Right forelimb (tissue), 1 donor: ENCODE measurements around the gene TAF5.
A peak's percentile ranks its signal among the peaks of the same experiment; 100 is the strongest.
"Not testable (repeated sequence)": the region's sequence is repeated elsewhere in the genome, so short reads cannot be mapped to it uniquely, and the experiment has no call there.

ENCODE experiments used
- DNase-seq: peaks from one replicate; pipeline ENCODE4 v3.0.0-alpha.2; 2018

TAF5 gene

GRCh38 chr10:103367782-103368518 lies at the start of gene TAF5:
TAF5 (plus strand) TSS chr10:103367976; CDS start chr10:103367990, 14 bp downstream.
- peak; percentile 92 for DNase-seq

- no peak for DNase-seq
Observed at GRCh38 chr10:103327906-103328305, 39.9 kb upstream of the TAF5 start.

DNA sequence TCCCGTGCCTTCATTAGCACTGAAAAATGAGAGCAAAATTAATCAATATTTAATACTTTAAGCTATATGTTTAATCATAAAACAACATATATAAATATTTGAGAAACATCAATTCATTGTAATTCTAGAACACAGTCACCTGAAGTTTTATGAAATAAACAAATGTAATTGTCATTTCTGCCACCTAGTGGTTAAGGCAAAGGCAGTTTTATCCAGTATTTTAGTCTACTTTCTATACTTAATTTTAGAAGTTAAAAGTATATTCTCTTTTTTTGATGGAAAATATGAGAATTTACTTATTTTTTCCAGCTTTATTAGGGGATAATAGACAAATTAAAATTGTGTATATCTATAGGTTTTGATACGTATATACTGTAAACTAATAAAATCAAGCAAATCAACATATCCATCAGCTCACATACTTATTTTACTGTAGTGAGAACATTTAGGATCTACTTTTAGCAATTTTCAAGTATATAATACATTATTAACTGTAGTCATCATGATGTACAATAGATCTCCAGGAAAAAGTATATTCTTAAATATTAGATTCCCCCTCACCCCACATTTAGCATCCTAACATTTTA lies 33.7 kb upstream of the TAF5 start:
- no peak for DNase-seq

GRCh38 chr10:103334567-103334966 lies 33.2 kb upstream of the TAF5 start:
- DNase-seq: no peak

DNA sequence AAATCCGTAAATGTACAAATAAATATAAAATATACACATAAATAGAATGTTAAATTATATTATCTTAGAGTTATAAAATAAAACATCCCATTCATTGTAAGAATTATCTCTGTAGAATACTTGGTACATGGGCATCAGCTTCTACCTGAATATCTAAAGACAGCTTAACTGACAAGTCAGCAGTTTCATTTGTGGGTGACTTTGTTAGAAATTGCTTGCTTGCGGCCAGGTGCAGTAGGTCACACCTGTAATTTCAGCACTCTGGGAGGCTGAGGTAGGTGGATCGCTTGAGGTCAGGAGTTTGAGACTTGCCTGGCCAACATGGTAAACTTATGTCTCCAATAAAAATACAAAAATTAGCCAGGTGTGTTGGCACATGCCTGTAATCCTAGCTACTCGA lies 31.4 kb upstream of the TAF5 start:
- DNase-seq: no peak

DNA sequence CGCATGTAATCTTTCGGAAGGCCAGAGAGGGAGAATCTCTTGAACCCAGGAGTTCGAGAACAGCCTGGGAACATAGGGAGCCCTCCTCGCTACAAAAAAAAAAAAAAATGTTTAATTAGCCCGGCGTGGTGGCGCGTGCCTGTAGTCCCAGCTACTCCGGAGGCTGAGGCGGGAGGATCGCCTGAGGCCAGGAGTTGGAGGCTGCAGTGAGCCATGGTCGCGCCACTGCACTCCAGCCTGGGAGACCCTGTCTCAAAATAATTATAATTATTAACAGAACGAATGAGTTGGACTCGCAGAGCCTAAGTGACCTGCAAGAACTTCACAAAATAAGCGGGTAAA lies 17.6 kb upstream of the TAF5 start:
- no peak for DNase-seq

- peak; percentile 90 for DNase-seq
Observed at GRCh38 chr10:103350517-103351260, 17.1 kb upstream of the TAF5 start, which contains the start of gene PCGF6. PCGF6 (minus strand) TSS chr10:103351140; CDS start chr10:103351066, 74 bp downstream.

DNA sequence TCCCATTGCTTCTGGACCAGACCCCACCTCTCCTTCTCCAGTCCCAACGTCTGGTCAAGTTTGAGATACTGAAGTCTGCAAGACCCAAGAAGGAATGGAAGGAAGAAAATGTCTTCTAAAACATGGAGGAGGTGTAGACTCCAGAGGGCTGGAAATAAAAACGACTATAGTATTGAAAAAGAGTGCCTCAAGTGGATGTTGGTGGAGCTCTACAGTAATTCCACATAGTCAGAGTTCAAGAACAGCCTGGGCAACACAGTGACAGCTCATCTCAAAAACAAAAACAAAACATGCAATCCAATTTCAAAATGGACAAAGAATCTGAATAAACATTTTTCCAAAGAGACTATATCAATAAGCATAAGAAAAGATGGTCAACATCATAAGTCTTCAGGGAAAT lies 14.5 kb upstream of the TAF5 start:
- DNase-seq: no peak

- not testable (repeated sequence) for DNase-seq
Observed at GRCh38 chr10:103354567-103354966, 13.2 kb upstream of the TAF5 start.

- no peak for DNase-seq
Observed at GRCh38 chr10:103355906-103356599, 11.7 kb upstream of the TAF5 start.

DNA sequence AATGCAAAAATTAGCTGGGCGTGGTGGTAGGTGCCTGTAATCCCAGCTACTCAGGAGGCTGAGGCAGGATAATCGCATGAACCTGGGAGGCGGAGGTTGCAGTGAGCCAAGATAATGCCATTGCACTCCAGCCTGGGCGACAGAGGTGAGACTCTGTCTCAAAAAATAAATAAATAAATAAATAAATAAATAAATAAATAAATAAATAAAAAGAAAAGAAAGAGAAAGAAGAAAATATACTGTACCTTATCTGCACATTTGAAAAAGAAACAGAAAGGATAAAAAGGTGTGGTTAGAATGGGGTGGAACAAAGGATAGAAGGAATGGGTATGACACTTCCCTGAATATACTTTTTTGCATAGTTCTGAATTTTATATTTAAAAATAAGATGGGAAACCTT lies 8.3 kb upstream of the TAF5 start:
- DNase-seq: not testable (repeated sequence)

DNA sequence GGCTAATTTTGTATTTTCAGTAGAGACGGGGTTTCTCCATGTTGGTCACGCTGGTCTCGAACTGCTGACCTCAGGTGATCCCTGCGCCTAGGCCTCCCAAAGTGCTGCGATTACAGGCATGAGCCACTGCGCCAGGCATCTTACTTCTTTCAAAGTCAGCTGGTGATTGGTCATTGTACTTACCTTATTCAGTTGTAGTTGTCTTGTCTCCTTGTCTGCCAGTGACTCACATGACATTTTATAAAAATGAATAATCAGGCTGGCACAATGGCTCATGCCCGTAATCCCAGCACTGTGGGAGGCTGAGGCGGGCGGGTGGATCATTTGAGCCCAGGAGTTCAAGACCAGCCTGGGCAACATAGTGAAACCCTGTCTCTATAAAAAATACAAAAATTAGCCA lies 7.0 kb upstream of the TAF5 start:
- not testable (repeated sequence) for DNase-seq

DNA sequence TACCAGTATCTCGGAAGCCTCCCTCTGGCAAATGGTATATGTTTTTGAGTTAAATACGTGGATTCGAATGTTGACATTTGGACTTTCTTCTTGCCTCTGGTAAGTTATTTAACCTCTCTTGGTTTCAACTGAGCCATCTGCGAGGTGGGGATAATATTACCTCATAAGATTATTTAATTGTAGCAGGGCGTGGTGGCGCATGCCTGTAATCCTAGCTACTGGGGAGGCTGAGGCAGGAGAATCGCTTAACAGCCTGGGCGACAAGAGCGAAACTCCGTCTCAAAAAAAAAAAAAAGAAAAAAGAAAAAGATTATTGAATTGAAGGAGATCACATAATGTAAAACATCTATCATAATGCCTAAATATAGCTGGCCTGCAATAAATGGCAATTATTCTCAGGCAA lies 396 bp upstream of the TAF5 start:
- DNase-seq: no peak

DNA sequence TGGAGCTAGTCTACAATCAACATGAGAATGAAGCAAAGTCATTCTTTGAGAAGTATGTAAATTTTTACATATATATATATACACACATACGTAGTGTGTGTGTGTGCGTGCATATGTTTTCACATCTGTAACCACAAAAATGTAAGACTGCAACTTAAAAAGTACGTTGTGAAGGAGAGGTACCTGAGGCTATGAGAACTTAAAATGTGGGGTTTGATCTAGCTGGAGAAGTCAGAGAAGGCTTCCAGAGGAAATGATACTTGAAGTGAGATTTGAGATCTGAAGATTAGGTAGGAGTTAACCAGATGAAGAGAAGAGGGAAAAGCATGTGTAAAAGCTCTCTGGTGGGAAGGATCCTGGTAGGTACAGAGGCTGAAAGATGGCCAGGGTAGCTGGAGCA lies 5.8 kb downstream of the TAF5 start:
- DNase-seq: no peak

GRCh38 chr10:103374263-103374662 lies 6.5 kb downstream of the TAF5 start:
- DNase-seq: no peak

- no peak for DNase-seq
Observed at GRCh38 chr10:103382769-103383168, 15.0 kb downstream of the TAF5 start.

GRCh38 chr10:103394180-103394579 lies 26.4 kb downstream of the TAF5 start:
- DNase-seq: no peak

- no peak for DNase-seq
Observed at GRCh38 chr10:103395754-103396066, 27.9 kb downstream of the TAF5 start.

GRCh38 chr10:103396067-103396788 lies 28.5 kb downstream of the TAF5 start, which contains the start of the genes ATP5MK and PDCD11:
ATP5MK (minus strand) TSS chr10:103396475; CDS start chr10:103392457, 4,018 bp downstream.
PDCD11 (plus strand) TSS chr10:103396626; CDS start chr10:103398427, 1,801 bp downstream.
- peak; percentile 96 for DNase-seq

GRCh38 chr10:103396789-103397087 lies 29.0 kb downstream of the TAF5 start:
- no peak for DNase-seq

DNA sequence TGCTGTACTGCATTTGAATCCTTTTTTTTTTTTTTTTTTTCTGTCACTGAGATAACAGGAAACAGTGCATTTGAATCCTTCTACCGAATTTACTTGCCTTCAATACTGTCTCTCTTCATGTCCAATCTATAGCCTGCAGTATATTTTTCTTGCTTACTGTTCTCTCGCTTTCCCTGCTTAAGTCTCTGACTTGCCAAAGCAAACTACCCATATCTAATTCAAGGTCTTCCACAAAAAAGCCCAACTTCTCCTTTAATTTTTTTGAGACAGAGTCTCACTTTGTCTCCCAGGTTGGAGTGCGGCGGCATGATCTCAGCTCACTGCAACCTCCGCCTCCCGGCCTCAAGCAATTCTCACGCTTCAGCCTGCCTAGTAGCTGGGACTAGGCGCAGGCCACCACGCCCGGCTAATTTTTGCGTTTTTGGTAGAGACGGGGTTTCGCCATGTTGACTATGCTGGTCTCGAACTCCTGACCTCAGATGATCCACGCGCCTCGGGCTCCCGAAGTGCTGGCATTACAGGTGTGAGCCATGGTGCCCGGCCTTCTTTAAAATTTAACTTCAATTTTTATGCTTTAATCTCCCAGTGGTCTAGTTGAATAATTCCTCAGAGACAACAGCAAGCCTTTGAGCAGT lies 29.5 kb downstream of the TAF5 start:
- no peak for DNase-seq

DNA sequence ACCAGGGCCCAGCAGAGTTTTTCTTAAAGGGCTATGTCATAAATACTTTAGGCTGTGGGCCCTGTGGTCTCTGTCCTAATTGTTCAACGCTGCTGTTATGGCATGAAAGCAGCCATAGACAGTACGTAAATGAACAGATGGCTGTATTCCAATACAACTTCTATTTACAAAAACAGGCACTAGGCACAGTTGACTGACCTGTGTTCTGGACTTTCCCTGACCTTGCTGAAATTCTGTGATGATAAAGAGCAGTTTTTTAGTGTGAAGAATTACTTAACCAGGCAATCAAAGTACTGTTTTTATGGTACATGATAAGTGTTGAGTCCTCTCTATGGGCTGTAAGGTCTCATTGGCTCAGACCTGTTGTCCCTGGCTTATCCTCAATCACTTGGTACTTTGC lies 45.8 kb downstream of the TAF5 start:
- no peak for DNase-seq
